Lower leg skin (tissue), 4 donors: ENCODE results near the gene CDCA8. TPM values are rescaled to one million over a fixed set of nuclear protein-coding genes. Genes with fewer than 3 reads are reported as not detected.

Source experiments
- DNase-seq, 2 donors: peaks; one replicate each; pipeline ENCODE4 v3.0.0-alpha.2; 2019; ENCODE audit warnings: low spot score in 2 of 2
- H3K4me3 ChIP-seq: fragments of 200-600 bp; sonication (generic); 2 replicates; pipeline ENCODE4 v1.5.1; 2017; ENCODE audit warnings: mild to moderate bottlenecking, low read depth; ENCODE audit not compliant: poor library complexity, severe bottlenecking
- POLR2A ChIP-seq, 2 donors: fragments of 450-650 bp; IDR thresholded peaks; one replicate each; pipeline ENCODE4 v1.6.1; 2016 to 2017; ENCODE audit warnings: antibody characterized with exemption in 2 of 2, mild to moderate bottlenecking in 1 of 2, moderate library complexity in 1 of 2
- WGBS, 2 donors: methylation state at CpG; one replicate each; pipeline ENCODE4 v1.1.5; 2018; 5-methylcytosine and 5-hydroxymethylcytosine counted together
- intact Hi-C: fragments of 100-400 bp; cut with DNase I; formaldehyde crosslinking; loops from one replicate; pipeline ENCODE4 v1.15.0; 2023; ENCODE audit warnings: low total_unique reads
- total RNA-seq, 4 donors: library from RNA; depleted of rRNA; stranded (reverse); fragments of >200 nt; gene quantifications; one replicate each; pipeline ENCODE4 v1.1.0, GENCODE V29; 2016
- TF ChIP-seq, protein P1 (sequence below), 3 donors: fragments of 450-650 bp; IDR thresholded peaks; one replicate each; pipeline ENCODE4 v1.5.1; 2016; ENCODE audit warnings: antibody characterized with exemption in 3 of 3, mild to moderate bottlenecking in 3 of 3, moderate library complexity in 2 of 3

Gene CDCA8
- total RNA-seq, 4 donors from 2014 or later = 1.0 to 3.2 (median 1.8) TPM

DNA sequence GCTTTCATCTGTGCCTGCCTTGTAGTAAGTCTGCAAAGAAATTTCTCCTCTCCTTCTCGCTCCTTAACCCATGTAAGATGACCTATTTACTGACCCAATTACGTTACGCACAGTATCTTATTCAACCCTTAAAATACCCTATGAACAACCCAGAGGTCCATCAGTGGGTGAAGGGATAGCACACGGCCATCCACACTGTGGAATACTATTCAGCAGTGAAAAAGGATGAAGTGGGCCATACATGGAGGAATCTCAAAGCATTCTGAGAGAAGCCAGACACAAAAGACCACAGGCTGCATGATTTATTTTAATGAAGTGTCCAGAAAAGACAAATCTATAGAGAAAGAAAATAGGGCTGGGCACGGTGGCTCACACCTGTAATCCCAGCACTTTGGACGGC is 33.8 kb upstream of the CDCA8 start:
- 87 to 92% methylated on average over 6 of the region's 6 CpGs for WGBS, 2 donors
- H3K4me3 ChIP-seq = no peak overlapping the region
- no peak for DNase-seq
- TF ChIP-seq, protein P1, sequence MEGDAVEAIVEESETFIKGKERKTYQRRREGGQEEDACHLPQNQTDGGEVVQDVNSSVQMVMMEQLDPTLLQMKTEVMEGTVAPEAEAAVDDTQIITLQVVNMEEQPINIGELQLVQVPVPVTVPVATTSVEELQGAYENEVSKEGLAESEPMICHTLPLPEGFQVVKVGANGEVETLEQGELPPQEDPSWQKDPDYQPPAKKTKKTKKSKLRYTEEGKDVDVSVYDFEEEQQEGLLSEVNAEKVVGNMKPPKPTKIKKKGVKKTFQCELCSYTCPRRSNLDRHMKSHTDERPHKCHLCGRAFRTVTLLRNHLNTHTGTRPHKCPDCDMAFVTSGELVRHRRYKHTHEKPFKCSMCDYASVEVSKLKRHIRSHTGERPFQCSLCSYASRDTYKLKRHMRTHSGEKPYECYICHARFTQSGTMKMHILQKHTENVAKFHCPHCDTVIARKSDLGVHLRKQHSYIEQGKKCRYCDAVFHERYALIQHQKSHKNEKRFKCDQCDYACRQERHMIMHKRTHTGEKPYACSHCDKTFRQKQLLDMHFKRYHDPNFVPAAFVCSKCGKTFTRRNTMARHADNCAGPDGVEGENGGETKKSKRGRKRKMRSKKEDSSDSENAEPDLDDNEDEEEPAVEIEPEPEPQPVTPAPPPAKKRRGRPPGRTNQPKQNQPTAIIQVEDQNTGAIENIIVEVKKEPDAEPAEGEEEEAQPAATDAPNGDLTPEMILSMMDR (IDR thresholded peaks at IDR 0.05) = no peak
- TF ChIP-seq POLR2A (IDR thresholded peaks at IDR 0.05) = no peak
- intact Hi-C loops = no loop called here

- DNase-seq = no peak
- TF ChIP-seq, protein P1 (IDR thresholded peaks at IDR 0.05) = no peak
- TF ChIP-seq POLR2A (IDR thresholded peaks at IDR 0.05) = no peak
- WGBS, 2 donors = 61 to 70% methylated on average over 10 of the region's 10 CpGs
- intact Hi-C loops = no loop called here
- no peak overlapping the region for H3K4me3 ChIP-seq
Observed at GRCh38 chr1:37660664-37661063, 31.7 kb upstream of the CDCA8 start.

DNA sequence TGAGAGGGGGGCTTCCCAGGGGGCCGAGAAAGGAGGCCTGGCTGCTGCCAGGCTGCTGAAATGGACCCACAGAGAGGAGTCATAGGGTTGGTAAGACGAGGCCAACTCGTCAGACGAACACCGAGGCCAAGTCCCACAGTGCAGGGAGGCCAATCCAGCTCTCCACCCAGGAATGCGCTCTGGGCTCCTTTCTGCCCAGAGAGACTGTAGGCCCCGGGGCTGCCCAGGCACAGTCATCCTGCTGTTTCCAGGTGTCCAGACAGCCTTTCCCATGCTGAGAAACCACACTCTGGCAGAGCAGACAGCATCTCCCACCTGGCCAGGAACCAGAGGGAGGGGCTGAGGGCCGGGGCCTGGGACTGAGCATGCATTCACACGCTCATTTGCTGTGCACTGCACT is 30.9 kb upstream of the CDCA8 start:
- intact Hi-C loops = no loop called here
- TF ChIP-seq, protein P1 (IDR thresholded peaks at IDR 0.05) = no peak
- WGBS, 2 donors = 19 to 46% methylated on average over 9 of the region's 9 CpGs
- DNase-seq = no peak
- no peak overlapping the region for H3K4me3 ChIP-seq

DNA sequence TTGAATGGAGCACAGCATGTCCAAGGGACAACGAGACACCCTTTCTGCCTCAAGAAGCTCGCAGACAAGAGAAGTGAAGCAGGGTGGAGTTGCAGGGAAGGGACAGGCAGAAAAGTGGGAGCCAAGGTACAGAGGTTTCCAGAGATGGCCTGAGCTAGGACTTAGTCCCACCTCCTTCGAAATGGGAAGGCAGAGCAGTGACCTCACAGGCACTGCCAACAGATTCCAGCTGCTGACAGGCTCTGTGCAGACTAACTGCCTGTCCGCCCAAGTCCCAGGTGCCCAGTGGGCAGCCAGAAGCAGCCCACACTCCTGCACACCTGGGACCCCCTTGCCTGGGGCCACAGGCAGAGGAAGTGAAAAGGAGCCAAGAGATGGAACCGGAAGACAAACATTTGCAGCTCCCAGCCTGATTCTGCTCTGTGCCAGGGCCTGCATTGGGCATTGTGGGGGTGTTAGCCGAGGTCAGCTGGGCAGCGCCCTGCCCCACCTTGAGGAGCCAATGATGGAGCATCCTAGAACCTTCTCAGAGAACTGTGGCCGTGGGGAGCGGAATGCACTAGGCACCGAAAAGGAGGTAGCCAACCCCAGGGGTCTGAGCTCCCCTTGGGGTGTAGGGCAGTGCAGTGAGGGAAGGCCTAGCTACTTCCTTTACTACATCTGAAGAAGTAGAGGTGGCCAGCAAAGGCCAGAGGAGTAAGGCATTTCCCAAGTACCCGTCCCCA is 30.1 kb upstream of the CDCA8 start:
- DNase-seq = no peak
- WGBS, 2 donors = 71 to 75% methylated on average over 11 of the region's 11 CpGs
- intact Hi-C loops = no loop called here
- no peak for TF ChIP-seq POLR2A (IDR thresholded peaks at IDR 0.05)
- TF ChIP-seq, protein P1 (IDR thresholded peaks at IDR 0.05) = no peak
- H3K4me3 ChIP-seq = no peak overlapping the region

DNA sequence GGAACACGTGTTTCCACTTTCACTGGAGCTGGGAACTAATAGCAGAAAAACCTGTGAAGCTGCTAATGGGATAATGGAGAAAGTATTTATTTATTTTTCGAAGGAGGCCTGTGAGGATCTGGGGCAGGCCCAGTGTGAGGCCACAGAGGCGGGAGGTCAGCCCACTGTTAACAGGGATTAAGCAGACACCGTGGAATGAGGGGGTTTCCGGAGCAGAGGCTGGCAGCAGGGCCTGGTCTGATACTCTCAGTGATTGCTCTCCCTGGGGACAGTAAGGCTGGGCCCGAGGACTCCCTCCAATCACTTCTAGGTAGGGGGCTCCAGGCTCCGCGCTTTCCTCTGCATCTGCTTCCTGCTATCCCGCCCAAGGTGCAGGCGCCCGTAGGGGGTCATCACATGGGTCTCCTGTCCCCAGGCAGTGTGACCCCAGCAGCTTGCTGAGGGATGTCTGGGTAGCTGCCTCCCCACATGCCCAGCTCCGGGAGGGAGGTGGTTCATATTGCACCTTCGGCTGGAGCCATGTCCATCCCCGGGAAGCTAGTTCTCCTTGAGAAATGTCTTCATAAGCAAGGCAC is 28.8 kb upstream of the CDCA8 start:
- no peak overlapping the region for H3K4me3 ChIP-seq
- TF ChIP-seq, protein P1 (IDR thresholded peaks at IDR 0.05) = no peak
- TF ChIP-seq POLR2A (IDR thresholded peaks at IDR 0.05) = no peak
- WGBS, 2 donors = 65 to 75% methylated on average over 14 of the region's 14 CpGs
- no peak for DNase-seq
- intact Hi-C loops = no loop called here
